HG03439 (cell line): Measurements from ENCODE around the gene DNASE1L3.

ENCODE experiments used
- ATAC-seq: cut with Tn5 transposase; IDR thresholded peaks from one replicate; pipeline ENCODE4 v1.9.1; 2021; ENCODE audit warnings: mild to moderate bottlenecking, moderate library complexity; ENCODE audit not compliant: unreplicated experiment

The DNASE1L3 gene

GRCh38 chr3:58180099-58180880 lies 30.5 kb downstream of the DNASE1L3 start:
- no peak for ATAC-seq

- ATAC-seq, result no peak
Measured at GRCh38 chr3:58179235-58180098, 31.3 kb downstream of the DNASE1L3 start.

- ATAC-seq, result no peak
Measured at GRCh38 chr3:58178528-58179234, 32.1 kb downstream of the DNASE1L3 start.

- ATAC-seq, result peak; percentile 85
Measured at GRCh38 chr3:58177747-58178527, 32.8 kb downstream of the DNASE1L3 start.

- ATAC-seq, result no peak
Measured at GRCh38 chr3:58176827-58177489, 33.8 kb downstream of the DNASE1L3 start.

GRCh38 chr3:58176185-58176530 lies 34.6 kb downstream of the DNASE1L3 start:
- ATAC-seq, result no peak

GRCh38 chr3:58175437-58176184 lies 35.2 kb downstream of the DNASE1L3 start:
- no peak for ATAC-seq

- no peak for ATAC-seq
Measured at GRCh38 chr3:58175187-58175436, 35.7 kb downstream of the DNASE1L3 start.

GRCh38 chr3:58173669-58174398 lies 36.9 kb downstream of the DNASE1L3 start:
- ATAC-seq, result no peak

- no peak for ATAC-seq
Measured at GRCh38 chr3:58173029-58173668, 37.6 kb downstream of the DNASE1L3 start.

GRCh38 chr3:58171126-58171525 lies 39.6 kb downstream of the DNASE1L3 start:
- no peak for ATAC-seq

GRCh38 chr3:58170376-58170775 lies 40.4 kb downstream of the DNASE1L3 start:
- ATAC-seq, result no peak

GRCh38 chr3:58169371-58169770 lies 41.4 kb downstream of the DNASE1L3 start:
- ATAC-seq, result no peak

- ATAC-seq, result no peak
Measured at GRCh38 chr3:58168498-58168897, 42.3 kb downstream of the DNASE1L3 start.

GRCh38 chr3:58167431-58168351 lies 43.1 kb downstream of the DNASE1L3 start:
- peak; percentile 63 for ATAC-seq

GRCh38 chr3:58164906-58165821 lies 45.6 kb downstream of the DNASE1L3 start:
- ATAC-seq, result no peak
